DOHH2 (cell line): ENCODE measurements around the gene SYNJ2.

ENCODE experiments used
- EZH2phosphoT487 ChIP-seq: fragments of 200-600 bp; sonication (generic); IDR thresholded peaks from 2 replicates; pipeline ENCODE4 v1.6.1; 2017; ENCODE audit warnings: borderline replicate concordance, mild to moderate bottlenecking, antibody characterized with exemption, low read length, moderate library complexity, mixed read lengths
- TF ChIP-seq, protein P1 (sequence below): fragments of 200-600 bp; sonication (generic); IDR thresholded peaks from one replicate; pipeline ENCODE4 v1.5.1; 2014; ENCODE audit warnings: antibody characterized with exemption, mild to moderate bottlenecking, low read depth, low read length; ENCODE audit not compliant: poor library complexity, severe bottlenecking

DNA sequence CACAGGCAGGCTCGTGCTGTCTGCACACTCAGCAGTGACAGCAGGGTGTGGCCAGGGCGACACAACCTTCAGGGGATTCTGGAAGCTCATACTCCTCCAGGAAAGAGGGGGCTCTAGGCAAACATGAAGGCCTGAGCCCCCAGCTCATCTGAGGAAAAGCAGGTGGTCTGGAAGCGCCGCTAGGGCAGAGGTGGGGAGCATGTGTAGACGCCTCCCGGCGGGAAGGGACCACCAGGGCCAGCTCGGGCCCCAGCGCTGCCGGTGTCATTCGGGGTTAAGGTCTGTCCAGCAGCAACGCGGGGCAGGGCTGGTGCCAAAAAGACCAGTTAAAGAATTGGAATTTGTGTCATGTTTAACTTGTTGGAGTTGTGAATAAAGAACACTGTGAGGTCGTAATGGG lies 39.3 kb upstream of the SYNJ2 start:
- TF ChIP-seq, protein P1, sequence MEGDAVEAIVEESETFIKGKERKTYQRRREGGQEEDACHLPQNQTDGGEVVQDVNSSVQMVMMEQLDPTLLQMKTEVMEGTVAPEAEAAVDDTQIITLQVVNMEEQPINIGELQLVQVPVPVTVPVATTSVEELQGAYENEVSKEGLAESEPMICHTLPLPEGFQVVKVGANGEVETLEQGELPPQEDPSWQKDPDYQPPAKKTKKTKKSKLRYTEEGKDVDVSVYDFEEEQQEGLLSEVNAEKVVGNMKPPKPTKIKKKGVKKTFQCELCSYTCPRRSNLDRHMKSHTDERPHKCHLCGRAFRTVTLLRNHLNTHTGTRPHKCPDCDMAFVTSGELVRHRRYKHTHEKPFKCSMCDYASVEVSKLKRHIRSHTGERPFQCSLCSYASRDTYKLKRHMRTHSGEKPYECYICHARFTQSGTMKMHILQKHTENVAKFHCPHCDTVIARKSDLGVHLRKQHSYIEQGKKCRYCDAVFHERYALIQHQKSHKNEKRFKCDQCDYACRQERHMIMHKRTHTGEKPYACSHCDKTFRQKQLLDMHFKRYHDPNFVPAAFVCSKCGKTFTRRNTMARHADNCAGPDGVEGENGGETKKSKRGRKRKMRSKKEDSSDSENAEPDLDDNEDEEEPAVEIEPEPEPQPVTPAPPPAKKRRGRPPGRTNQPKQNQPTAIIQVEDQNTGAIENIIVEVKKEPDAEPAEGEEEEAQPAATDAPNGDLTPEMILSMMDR = no peak
- TF ChIP-seq EZH2phosphoT487 = no peak
